Retinal pigment epithelial cell (primary cell): ENCODE data around the gene ATP1B1.

ENCODE experiments used
- DNase-seq: peaks from one replicate; pipeline ENCODE4 v3.0.0-alpha.2; 2010; ENCODE audit warnings: low read depth
- H3K4me3 ChIP-seq: 2 replicates; pipeline ENCODE4 v1.5.1; 2011; ENCODE audit warnings: mild to moderate bottlenecking, low read length, control low read depth, moderate library complexity
- TF ChIP-seq, protein P1 (sequence below): conservative IDR thresholded peaks from 2 replicates; pipeline ENCODE4 v1.5.1; 2011; ENCODE audit warnings: low read depth, low read length, control low read depth, inconsistent platforms

ATP1B1 gene

DNA sequence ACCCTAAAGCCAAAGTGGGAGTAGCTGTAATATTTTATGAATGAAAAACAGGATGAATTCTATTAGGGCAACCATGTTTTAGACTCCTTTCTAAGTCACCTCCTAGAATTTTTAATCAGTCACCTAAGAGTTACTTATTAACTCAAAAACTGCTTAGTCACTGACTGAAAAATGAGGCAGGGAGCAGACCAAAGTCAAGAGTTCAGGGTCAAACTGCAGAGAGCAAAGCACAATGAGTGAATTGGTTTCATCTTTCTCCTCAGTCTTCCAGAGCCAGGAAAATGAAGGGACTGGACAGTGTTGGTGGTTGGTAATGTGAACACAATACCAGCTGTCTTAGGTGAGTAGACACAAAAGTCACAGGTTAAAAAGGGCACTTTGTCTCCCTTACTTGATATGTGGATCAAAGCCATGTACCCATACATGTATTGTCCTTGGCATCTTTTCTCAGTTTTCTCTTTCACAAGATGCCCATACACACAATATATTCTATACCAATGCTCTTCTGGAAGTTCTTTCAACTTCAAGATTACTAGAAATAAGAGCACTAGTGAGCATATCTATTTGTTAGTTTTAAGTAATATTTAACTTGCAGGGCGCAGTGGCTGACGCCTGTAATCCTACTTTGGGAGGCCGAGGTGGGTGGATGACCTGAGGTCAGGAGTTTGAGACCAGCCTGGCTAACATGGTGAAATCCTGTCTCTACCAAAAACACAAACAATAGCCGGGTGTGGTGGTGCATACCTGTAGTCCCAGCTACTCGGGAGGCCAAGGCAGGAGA is 42.2 kb downstream of the ATP1B1 start:
- H3K4me3 ChIP-seq, result no peak overlapping the region
- TF ChIP-seq, protein P1, sequence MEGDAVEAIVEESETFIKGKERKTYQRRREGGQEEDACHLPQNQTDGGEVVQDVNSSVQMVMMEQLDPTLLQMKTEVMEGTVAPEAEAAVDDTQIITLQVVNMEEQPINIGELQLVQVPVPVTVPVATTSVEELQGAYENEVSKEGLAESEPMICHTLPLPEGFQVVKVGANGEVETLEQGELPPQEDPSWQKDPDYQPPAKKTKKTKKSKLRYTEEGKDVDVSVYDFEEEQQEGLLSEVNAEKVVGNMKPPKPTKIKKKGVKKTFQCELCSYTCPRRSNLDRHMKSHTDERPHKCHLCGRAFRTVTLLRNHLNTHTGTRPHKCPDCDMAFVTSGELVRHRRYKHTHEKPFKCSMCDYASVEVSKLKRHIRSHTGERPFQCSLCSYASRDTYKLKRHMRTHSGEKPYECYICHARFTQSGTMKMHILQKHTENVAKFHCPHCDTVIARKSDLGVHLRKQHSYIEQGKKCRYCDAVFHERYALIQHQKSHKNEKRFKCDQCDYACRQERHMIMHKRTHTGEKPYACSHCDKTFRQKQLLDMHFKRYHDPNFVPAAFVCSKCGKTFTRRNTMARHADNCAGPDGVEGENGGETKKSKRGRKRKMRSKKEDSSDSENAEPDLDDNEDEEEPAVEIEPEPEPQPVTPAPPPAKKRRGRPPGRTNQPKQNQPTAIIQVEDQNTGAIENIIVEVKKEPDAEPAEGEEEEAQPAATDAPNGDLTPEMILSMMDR, result no peak
- no peak for DNase-seq

DNA sequence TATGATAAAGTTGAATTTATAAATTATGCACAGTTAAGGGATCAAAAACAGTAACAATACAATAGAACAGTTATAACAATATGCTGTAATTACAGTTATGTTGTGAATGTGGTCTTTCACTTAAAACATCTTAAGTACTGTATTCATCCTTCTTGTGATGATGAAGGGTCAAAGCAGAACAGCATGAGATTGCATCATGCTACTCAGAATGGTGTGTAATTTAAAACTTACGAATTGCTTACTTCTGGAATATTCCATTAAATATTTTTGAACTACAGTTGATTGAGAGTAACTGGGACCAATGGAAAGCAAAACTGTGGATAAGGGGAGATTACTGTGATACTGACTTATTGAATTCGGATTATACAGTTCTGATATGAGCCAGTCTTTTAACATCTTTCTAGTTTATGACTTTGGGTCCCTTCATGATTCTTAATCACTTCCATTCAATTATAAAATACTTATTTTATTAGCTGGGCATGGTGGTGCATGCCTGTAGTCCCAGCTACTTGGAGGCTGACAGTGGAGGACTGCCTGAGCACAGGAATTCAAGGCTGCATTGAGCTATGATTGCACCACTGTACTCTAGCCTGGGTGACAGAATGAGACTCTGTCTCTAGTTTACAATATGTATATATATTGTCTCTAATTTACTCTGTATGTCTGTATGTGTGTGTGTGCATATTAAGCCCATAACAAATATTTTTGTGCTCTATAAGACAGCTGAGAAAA is 43.2 kb downstream of the ATP1B1 start:
- TF ChIP-seq, protein P1, result no peak
- DNase-seq, result no peak
- H3K4me3 ChIP-seq, result no peak overlapping the region

DNA sequence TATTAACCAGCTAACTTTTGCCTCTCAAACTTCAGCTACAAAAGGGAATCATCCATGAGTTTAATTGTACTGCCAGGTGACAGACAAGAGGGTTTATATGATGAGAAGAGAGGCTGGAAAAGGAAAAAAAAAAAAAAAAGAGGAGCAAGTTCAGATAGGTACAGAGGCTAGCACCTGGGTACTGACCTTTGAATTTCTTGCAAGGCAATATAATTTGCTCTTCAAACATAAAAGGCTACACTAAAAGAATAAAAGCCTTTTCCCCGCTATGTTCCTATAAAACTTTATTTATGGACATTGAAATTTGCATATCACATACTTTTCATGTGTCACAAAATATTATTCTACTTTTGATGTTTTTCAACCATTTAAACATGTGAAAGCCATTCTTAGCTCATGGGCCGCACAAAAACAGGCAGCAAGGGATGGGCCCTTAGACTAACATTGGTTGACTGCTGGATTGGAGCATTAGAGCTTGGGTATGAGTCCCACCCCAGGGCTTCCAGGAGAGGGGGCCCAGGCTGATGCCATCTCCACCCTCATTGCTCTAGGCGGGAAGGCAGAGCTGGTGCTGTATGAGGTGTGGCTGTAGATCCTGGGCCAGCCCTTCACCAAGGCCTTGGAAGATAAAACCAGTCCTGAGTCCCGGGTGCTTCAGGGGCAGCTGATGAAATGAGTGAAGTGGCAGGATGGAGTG is 44.3 kb downstream of the ATP1B1 start:
- H3K4me3 ChIP-seq, result no peak overlapping the region
- no peak for DNase-seq
- TF ChIP-seq, protein P1, result no peak

DNA sequence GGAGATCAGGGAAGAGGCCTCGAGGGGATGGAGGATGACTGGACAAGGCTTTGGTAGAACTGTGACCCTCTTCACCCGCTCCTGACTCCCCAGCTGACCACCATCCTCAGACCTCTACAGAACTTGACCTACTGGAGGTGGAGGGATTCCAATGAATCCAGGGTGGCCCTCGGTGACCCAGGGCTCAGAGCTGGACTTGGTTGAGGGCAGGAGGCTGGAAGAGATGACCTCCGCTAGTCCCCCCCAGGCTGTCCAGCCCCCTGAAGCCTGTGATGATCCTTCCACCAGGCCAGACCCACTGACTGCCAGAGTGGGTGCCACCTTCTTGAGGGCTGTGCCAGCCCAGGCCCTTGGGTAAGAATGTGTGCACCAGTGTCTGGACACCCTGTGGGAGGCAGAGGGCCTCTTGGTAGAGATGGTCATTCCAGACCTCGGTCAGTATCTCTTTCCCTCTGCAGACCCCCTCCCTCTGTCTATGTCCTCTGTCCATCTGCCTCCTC is 44.9 kb downstream of the ATP1B1 start:
- TF ChIP-seq, protein P1, result no peak
- H3K4me3 ChIP-seq, result no peak overlapping the region
- DNase-seq, result no peak

DNA sequence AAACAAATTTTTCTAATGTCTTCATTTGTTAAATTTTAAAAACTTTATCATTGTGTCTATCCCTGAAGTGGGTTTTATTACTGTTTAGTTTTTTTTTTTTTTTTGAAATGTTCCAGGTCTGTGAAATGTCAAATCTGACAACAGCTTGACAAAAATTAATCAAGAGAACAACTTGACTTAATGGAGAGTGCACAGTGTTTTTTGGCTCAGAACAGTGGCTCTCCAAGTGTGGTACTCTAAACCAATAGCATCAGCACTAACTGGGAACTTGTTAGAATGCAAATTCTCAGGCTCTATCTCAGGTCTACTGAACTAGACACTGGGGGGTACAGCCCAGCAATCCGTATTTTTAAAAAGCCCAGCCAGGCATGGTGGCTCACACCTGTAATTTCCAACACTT is 49.2 kb downstream of the ATP1B1 start:
- TF ChIP-seq, protein P1, result no peak
- H3K4me3 ChIP-seq, result no peak overlapping the region
- DNase-seq, result no peak

DNA sequence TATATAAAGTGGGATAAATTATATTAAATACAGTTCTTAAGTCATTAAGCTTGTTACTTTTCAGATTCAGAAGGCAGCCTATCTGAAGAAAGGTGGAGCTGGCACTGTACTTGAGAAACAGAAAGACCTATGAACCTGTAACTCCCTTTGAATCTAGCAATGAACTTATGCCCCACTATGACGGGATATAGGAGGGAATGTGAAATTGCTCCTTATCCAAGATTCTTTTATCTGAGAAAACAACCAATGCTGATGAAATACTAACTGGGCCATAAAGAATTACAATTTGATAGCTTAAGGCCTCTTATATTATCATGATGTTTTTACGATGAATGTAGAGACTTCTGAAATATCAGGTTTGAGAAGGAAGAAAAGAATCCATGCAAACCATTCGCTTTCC is 50.1 kb downstream of the ATP1B1 start:
- H3K4me3 ChIP-seq, result no peak overlapping the region
- TF ChIP-seq, protein P1, result no peak
- no peak for DNase-seq
